Lung (tissue), 12 donors: ENCODE data around the gene SLC6A7. TPM values are rescaled to one million over a fixed set of nuclear protein-coding genes. Genes with fewer than 3 reads are reported as not detected.

Experiments
- ATAC-seq: fragments of 200-7000 bp; cut with Tn5 transposase; one replicate; pipeline ENCODE4 v1.9.1; 2020; ENCODE audit warnings: moderate number of reproducible peaks; ENCODE audit not compliant: insufficient read depth, low FRiP score
- DNase-seq, 3 donors: peaks; one replicate each; pipeline ENCODE4 v3.0.0-alpha.2; 2013 to 2017
- H3K27ac ChIP-seq, 2 donors: one replicate each; pipeline ENCODE4 v1.5.1; 2013; ENCODE audit warnings: mild to moderate bottlenecking in 2 of 2, moderate library complexity in 2 of 2, control low read depth in 1 of 2, inconsistent platforms in 1 of 2, low read depth in 1 of 2, low read length in 1 of 2
- H3K27me3 ChIP-seq, 3 donors: one replicate each; pipeline ENCODE4 v1.5.1; 2013; ENCODE audit warnings: low read length in 2 of 3; ENCODE audit not compliant: control insufficient read depth in 3 of 3, insufficient read depth in 3 of 3
- H3K36me3 ChIP-seq, 4 donors: one replicate each; pipeline ENCODE4 v1.5.1; 2013; ENCODE audit warnings: low read length in 4 of 4, mild to moderate bottlenecking in 1 of 4, moderate library complexity in 1 of 4; ENCODE audit not compliant: control insufficient read depth in 4 of 4, insufficient read depth in 4 of 4
- H3K4me1 ChIP-seq, 5 donors: one replicate each; pipeline ENCODE4 v1.5.1; 2013; ENCODE audit warnings: low read length in 5 of 5, mild to moderate bottlenecking in 2 of 5, moderate library complexity in 1 of 5; ENCODE audit not compliant: control insufficient read depth in 5 of 5, insufficient read depth in 5 of 5
- H3K4me3 ChIP-seq: one replicate; pipeline ENCODE4 v1.5.1; 2013; ENCODE audit warnings: mild to moderate bottlenecking, control low read depth, moderate library complexity
- H3K9ac ChIP-seq, 2 donors: one replicate each; pipeline ENCODE4 v1.5.1; 2013; ENCODE audit warnings: low read length in 2 of 2, control low read depth in 1 of 2; ENCODE audit not compliant: insufficient read depth in 1 of 2
- H3K9me3 ChIP-seq, 4 donors: one replicate each; pipeline ENCODE4 v1.5.1; 2013; ENCODE audit warnings: low read length in 3 of 4, mild to moderate bottlenecking in 1 of 4, moderate library complexity in 1 of 4; ENCODE audit not compliant: control insufficient read depth in 4 of 4, insufficient read depth in 3 of 4
- WGBS, 2 donors: extraction: QIAGEN DNeasy Blood & Tissue Kit; methylation state at CpG; one replicate each; pipeline ENCODE4 v1.1.7; 2013; 5-methylcytosine and 5-hydroxymethylcytosine counted together
- polyA plus RNA-seq, 2 donors: library from polyadenylated mRNA; stranded (reverse); fragments of 200-250 nt; gene quantifications; one replicate each; pipeline ENCODE4 v1.2.1, GENCODE V29; 2013
- total RNA-seq, 2 donors: library from RNA; depleted of rRNA in 1 of 2; stranded (reverse); fragments of >200 nt in 1 of 2; gene quantifications; one replicate each; pipeline ENCODE4 v1.2.1, GENCODE V29; 2014 to 2021
- TF ChIP-seq, protein P1 (sequence below): IDR thresholded peaks from 2 replicates; pipeline ENCODE4 v1.5.1; 2012; ENCODE audit warnings: mild to moderate bottlenecking; ENCODE audit errors: control extremely low read depth, extremely low read depth
- donor health status: control.
- donor health status: control.
- donor health status: Bipolar disorder and iron deficiency.
- donor health status: healthy.
- donor health status: DM: yes; HTN: yes; CAD: no.

Gene SLC6A7
- total and polyA plus RNA-seq, 4 donors, result 0.02 to 0.06 (median 0.03) TPM; not detected in 1

DNA sequence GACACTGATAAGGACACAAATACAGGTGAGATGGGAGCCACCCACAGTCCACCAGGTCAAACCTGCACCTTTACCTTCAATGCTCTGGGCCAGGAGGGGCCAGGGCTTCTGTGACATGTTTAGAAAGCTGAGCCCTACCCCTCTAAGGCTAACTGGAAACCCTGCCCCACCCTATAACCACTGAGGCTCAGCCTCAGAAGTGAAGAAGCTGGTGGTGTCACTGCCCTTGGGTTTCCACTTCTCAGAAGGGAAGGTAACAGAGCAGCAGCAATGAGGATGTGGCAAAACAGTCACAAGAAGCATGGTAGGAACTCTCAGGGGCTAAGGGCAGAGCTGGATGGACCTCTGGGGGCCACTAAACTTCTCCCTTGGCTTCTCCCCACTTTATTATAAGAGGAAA lies 40.2 kb upstream of the SLC6A7 start:
- no peak overlapping the region for H3K4me3 ChIP-seq
- peak overlapping the region in 1 of 2 donors; percentile 19 for H3K27ac ChIP-seq
- ATAC-seq, result no peak
- TF ChIP-seq, protein P1, sequence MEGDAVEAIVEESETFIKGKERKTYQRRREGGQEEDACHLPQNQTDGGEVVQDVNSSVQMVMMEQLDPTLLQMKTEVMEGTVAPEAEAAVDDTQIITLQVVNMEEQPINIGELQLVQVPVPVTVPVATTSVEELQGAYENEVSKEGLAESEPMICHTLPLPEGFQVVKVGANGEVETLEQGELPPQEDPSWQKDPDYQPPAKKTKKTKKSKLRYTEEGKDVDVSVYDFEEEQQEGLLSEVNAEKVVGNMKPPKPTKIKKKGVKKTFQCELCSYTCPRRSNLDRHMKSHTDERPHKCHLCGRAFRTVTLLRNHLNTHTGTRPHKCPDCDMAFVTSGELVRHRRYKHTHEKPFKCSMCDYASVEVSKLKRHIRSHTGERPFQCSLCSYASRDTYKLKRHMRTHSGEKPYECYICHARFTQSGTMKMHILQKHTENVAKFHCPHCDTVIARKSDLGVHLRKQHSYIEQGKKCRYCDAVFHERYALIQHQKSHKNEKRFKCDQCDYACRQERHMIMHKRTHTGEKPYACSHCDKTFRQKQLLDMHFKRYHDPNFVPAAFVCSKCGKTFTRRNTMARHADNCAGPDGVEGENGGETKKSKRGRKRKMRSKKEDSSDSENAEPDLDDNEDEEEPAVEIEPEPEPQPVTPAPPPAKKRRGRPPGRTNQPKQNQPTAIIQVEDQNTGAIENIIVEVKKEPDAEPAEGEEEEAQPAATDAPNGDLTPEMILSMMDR, result no peak
- H3K9ac ChIP-seq, result no peak overlapping the region
- H3K9me3 ChIP-seq, result no peaks in the 10 kb centered on the region
- peaks cover 0 to 69% (median 22%) of the 10 kb centered on the region in 5 donors for H3K4me1 ChIP-seq
- no peak for DNase-seq
- H3K36me3 ChIP-seq, result peaks cover 0 to 16% (median 3%) of the 10 kb centered on the region in 4 donors
- no peaks in the 10 kb centered on the region for H3K27me3 ChIP-seq

DNA sequence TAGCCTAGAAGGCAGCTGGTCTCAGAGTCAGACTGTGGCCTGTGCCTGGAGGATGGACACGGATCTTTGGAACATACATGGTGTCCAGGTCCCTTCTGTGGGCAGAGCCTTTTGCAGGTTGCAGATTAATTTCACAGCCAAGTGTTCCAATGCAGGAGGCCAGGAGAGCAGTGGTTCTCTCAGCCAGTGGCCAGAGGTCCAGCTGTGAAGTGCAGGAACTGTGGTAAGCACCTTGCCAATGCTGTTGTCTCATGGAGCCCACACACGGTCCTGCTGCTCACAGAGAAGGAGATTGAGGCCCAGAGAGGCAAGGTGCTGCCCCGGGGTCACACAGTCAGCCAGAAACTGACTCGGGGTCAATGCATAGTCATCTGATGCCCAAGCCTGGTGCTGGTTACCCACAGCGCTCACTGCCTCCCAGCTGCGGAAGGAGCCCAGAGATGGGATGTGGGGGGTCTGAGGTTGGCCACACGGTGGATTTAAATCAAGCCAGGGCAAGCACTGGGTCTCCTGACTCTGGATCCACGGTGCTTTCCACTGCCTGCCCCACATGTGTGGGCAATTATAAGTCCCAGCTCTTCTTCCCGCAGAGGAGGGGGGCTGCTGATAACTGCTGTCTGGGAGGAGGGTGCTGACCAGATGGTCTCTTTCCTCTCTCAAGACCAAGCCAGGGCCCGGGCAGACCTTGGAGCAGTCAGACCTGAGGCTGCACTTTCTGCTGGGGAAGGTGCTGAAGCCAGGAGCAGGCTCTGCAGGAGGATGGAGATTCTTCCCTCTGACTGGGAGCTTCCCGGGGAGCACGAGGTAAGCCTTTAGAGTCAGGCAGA lies 37.0 kb upstream of the SLC6A7 start:
- TF ChIP-seq, protein P1, result no peak
- H3K27me3 ChIP-seq, result no peaks in the 10 kb centered on the region
- no peaks in the 10 kb centered on the region for H3K9me3 ChIP-seq
- H3K4me3 ChIP-seq, result peak overlapping the region; percentile 27
- 67 to 77% methylated on average over 12 of the region's 12 CpGs for WGBS, 2 donors
- DNase-seq (no peak), ATAC-seq (no peak)
- H3K36me3 ChIP-seq, result peaks cover 0 to 16% (median 3%) of the 10 kb centered on the region in 4 donors
- peak overlapping the region in 1 of 2 donors; percentile 95 for H3K9ac ChIP-seq
- peaks cover 0 to 65% (median 22%) of the 10 kb centered on the region in 5 donors for H3K4me1 ChIP-seq
- H3K27ac ChIP-seq, result peak overlapping the region in 1 of 2 donors; percentile 7

DNA sequence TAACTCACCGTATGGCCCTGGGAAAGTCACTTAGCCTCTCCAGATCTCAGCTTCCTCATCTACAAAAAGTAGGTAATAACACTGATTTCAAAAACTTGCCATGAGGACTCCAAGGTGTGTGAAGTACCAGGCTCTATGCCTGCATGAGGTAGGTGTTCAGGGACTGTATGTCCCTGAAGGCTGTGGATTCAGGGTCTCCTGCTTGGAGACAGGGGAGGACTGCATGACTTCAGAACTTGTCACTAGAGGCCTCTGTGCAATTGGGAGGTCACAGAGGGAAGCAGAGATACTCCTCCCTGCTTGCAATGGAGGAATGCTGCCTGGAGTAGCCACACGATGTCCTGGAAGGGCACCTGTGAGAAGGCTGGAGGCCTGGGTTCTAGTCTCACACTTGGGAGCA lies 36.4 kb upstream of the SLC6A7 start:
- peak overlapping the region; percentile 44 to 95 for H3K9ac ChIP-seq
- peaks cover 0 to 65% (median 27%) of the 10 kb centered on the region in 5 donors for H3K4me1 ChIP-seq
- ATAC-seq (no peak), DNase-seq (no peak)
- peaks cover 0 to 16% (median 3%) of the 10 kb centered on the region in 4 donors for H3K36me3 ChIP-seq
- TF ChIP-seq, protein P1, result no peak
- H3K9me3 ChIP-seq, result no peaks in the 10 kb centered on the region
- no peaks in the 10 kb centered on the region for H3K27me3 ChIP-seq
- peak overlapping the region; percentile 23 for H3K4me3 ChIP-seq
- H3K27ac ChIP-seq, result peak overlapping the region in 1 of 2 donors; percentile 42
- WGBS, 2 donors, result 70 to 91% methylated on average over 2 of the region's 2 CpGs
